ACHN (cell line): Measurements from ENCODE around the gene ABCB11.

ENCODE experiments used
- DNase-seq: peaks from one replicate; pipeline ENCODE4 v3.0.0-alpha.2; 2015
- in situ Hi-C: cut with HindIII; loops from 2 replicates; pipeline ENCODE4 v1.10.0; 2017; ENCODE audit warnings: low sequenced_read_pairs, low pct_ligation_motif_present, low pct_unique_long_range_greater_than_20kb

ABCB11 gene

GRCh38 chr2:168915441-168916330, 115.4 kb downstream of the ABCB11 start:
- DNase-seq, result no peak
- in situ Hi-C loops, result loop anchor here (25.0 kb wide), 1 partner anchor 153 kb away; no protein-coding TSS in a partner anchor

- no peak for DNase-seq
- in situ Hi-C loops, result loop anchor here (25.0 kb wide), 1 partner anchor 151 kb away; no protein-coding TSS in a partner anchor
Measured at GRCh38 chr2:168913495-168913894, 117.6 kb downstream of the ABCB11 start.

GRCh38 chr2:168912901-168913369, 118.2 kb downstream of the ABCB11 start:
- DNase-seq, result peak; percentile 24
- in situ Hi-C loops, result loop anchor here (25.0 kb wide), 1 partner anchor 151 kb away; no protein-coding TSS in a partner anchor

GRCh38 chr2:168912466-168912865, 118.7 kb downstream of the ABCB11 start:
- DNase-seq, result no peak
- in situ Hi-C loops, result loop anchor here (25.0 kb wide), 1 partner anchor 150 kb away; no protein-coding TSS in a partner anchor

- DNase-seq, result no peak
- in situ Hi-C loops, result loop anchor here (25.0 kb wide), 1 partner anchor 148 kb away; no protein-coding TSS in a partner anchor
Measured at GRCh38 chr2:168910330-168910729, 120.8 kb downstream of the ABCB11 start.

GRCh38 chr2:168907940-168908662, 123.0 kb downstream of the ABCB11 start:
- DNase-seq, result no peak
- in situ Hi-C loops, result loop anchor here (25.0 kb wide), 1 partner anchor 146 kb away; no protein-coding TSS in a partner anchor

- in situ Hi-C loops, result loop anchor here (25.0 kb wide), 1 partner anchor 142 kb away; no protein-coding TSS in a partner anchor
- no peak for DNase-seq
Measured at GRCh38 chr2:168904358-168904757, 126.8 kb downstream of the ABCB11 start.

GRCh38 chr2:168903888-168904287, 127.2 kb downstream of the ABCB11 start:
- no peak for DNase-seq
- in situ Hi-C loops, result loop anchor here (25.0 kb wide), 1 partner anchor 142 kb away; no protein-coding TSS in a partner anchor

- no peak for DNase-seq
Measured at GRCh38 chr2:168901003-168901402, 130.1 kb downstream of the ABCB11 start, which contains the start of gene G6PC2. Gene G6PC2, plus strand, starts transcription at chr2:168901291. Its CDS starts 41 bp downstream, at chr2:168901332.

GRCh38 chr2:168897449-168897848, 133.7 kb downstream of the ABCB11 start:
- in situ Hi-C loops, result no loop called here
- DNase-seq, result no peak

More at GRCh38 chr2:168901003-168901402, 130.1 kb downstream of the ABCB11 start, which contains the start of gene G6PC2:
- in situ Hi-C loops, result loop anchor here (25.0 kb wide), 1 partner anchor 139 kb away; no protein-coding TSS in a partner anchor

- in situ Hi-C loops, result no loop called here
- DNase-seq, result no peak
Measured at GRCh38 chr2:168896783-168897182, 134.3 kb downstream of the ABCB11 start.

- DNase-seq, result no peak
- in situ Hi-C loops, result no loop called here
Measured at GRCh38 chr2:168895771-168896170, 135.4 kb downstream of the ABCB11 start.

- DNase-seq, result no peak
- in situ Hi-C loops, result no loop called here
Measured at GRCh38 chr2:168894720-168895119, 136.4 kb downstream of the ABCB11 start.

GRCh38 chr2:168894101-168894500, 137.0 kb downstream of the ABCB11 start:
- in situ Hi-C loops, result no loop called here
- no peak for DNase-seq

- in situ Hi-C loops, result no loop called here
- no peak for DNase-seq
Measured at GRCh38 chr2:168892327-168892726, 138.8 kb downstream of the ABCB11 start.

GRCh38 chr2:168890006-168890782, 140.9 kb downstream of the ABCB11 start, which contains the start of gene SPC25:
Gene SPC25, minus strand, starts transcription at chr2:168890430. Its CDS starts 911 bp downstream, at chr2:168889519.
- in situ Hi-C loops, result no loop called here
- DNase-seq, result peak; percentile 96

- DNase-seq, result no peak
- in situ Hi-C loops, result no loop called here
Measured at GRCh38 chr2:168889635-168890005, 141.5 kb downstream of the ABCB11 start.

- in situ Hi-C loops, result no loop called here
- peak; percentile 37 for DNase-seq
Measured at GRCh38 chr2:168884975-168885374, 146.1 kb downstream of the ABCB11 start.
